Measurements from ENCODE around the gene AARSD1.
"Not testable (repeated sequence)": the region's sequence is repeated elsewhere in the genome, so short reads cannot be mapped to it uniquely, and the experiment has no call there.

Gene AARSD1

GRCh38 chr17:42980766-42981397 is 16.6 kb upstream of the AARSD1 start:
- DNase-seq (ENCODE audit: low read depth in 3 of 3), result peak in 2 of 3 donors; percentile 57 to 63

DNA sequence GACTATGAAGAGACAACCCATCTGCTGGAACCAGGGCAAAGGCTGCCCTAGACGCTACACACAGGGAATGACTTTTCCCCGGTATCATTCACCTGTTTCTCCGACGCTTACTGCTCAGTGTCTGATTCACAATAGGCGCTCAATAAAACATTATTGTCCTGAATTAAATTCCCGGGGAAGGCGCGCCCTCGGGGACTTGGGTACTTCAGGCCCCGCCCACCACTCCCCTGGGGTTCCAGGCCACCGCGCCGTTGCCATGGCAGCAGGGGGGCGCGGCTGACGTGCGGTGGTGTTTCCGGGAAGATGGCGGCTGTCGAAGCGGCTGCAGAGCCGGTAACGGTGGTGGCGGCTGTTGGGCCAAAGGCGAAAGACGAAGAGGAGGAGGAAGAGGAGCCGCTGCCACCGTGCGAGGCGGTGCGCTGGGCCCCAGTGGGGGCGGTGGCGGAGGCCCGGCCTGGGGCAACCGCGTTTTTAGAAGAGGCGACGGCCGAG is 16.1 kb upstream of the AARSD1 start, which contains the start of gene RUNDC1:
Gene RUNDC1 (plus strand): TSS at position 292 of the 492 bp plus-strand sequence. CDS start 12 bp downstream, at position 304.
- peak; percentile 84 to 93 (median 85) for DNase-seq (ENCODE audit: low read depth in 3 of 3)

GRCh38 chr17:42979511-42980273 is 15.4 kb upstream of the AARSD1 start, which contains the start of gene PTGES3L:
Gene PTGES3L, minus strand, starts transcription at chr17:42980080. Its CDS starts 27 bp downstream, at chr17:42980053.
- peak in 1 of 3 donors; percentile 10 for DNase-seq (ENCODE audit: low read depth in 3 of 3)

- DNase-seq (ENCODE audit: low read depth in 3 of 3), result not testable (repeated sequence)
Measured at GRCh38 chr17:42975701-42976100, 11.4 kb upstream of the AARSD1 start.

GRCh38 chr17:42975265-42975664 is 11.0 kb upstream of the AARSD1 start:
- no peak for DNase-seq (ENCODE audit: low read depth in 3 of 3)

DNA sequence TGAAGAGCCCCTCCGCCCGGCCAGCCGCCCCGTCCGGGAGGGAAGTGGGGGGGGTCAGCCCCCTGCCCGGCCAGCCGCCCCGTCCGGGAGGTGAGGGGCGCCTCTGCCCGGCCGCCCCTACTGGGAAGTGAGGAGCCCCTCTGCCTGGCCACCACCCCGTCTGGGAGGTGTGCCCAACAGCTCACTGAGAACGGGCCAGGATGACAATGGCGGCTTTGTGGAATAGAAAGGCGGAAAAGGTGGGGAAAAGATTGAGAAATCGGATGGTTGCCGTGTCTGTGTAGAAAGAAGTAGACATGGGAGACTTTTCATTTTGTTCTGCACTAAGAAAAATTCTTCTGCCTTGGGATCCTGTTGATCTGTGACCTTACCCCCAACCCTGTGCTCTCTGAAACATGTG is 9.1 kb upstream of the AARSD1 start:
- not testable (repeated sequence) for DNase-seq (ENCODE audit: low read depth in 3 of 3)

DNA sequence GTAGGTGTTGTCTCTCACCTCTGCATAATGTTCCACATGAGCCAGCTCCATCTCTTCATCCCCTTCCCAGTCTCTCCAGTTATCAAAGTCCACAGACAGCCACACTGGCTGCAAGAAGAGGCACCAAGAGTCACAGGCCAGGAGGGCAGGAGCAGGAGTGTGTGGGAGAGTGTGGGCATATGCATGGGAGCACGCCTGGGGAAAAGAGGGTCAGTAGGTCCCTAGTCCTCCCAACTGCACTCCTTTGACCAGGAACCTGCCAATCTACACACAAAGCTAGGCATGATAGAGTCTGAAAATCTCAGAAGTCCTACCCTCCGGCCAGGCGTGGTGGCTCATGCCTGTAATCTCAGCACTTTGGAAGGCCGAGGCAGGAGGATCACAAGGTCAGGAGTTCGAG is 7.3 kb upstream of the AARSD1 start:
- no peak for DNase-seq (ENCODE audit: low read depth in 3 of 3)

DNA sequence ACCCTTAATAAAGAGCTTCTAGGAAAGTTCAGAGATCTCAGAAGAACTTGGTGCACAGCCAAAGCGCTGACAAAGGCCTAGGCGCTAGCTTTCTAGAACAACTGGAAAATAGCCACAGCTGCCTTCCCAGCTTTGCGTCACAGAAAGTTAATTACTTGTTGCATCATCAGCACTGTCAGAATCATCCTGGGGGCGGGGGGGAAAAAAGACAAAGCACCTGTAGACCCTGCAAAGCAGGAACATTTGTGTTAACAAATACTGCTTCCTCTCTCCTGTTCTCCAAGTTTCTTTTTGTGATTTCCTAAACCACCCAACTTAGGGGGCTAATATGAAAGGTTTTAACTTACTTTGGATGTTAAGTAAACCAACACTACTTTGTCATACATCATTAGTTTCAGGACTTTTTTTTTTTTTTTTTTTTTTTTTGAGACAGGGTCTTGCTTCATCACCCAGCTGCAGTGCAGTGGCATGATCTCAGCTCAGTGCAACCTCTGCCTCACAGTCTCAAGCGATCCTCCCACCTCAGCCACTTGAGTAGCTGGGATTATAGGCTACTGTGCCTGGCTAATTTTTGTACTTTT is 4.8 kb upstream of the AARSD1 start:
- no peak for DNase-seq (ENCODE audit: low read depth in 3 of 3)

- no peak for DNase-seq (ENCODE audit: low read depth in 3 of 3)
Measured at GRCh38 chr17:42967925-42968324, 3.7 kb upstream of the AARSD1 start.

- DNase-seq (ENCODE audit: low read depth in 3 of 3), result no peak
Measured at GRCh38 chr17:42953669-42954068, 10.6 kb downstream of the AARSD1 start.

DNA sequence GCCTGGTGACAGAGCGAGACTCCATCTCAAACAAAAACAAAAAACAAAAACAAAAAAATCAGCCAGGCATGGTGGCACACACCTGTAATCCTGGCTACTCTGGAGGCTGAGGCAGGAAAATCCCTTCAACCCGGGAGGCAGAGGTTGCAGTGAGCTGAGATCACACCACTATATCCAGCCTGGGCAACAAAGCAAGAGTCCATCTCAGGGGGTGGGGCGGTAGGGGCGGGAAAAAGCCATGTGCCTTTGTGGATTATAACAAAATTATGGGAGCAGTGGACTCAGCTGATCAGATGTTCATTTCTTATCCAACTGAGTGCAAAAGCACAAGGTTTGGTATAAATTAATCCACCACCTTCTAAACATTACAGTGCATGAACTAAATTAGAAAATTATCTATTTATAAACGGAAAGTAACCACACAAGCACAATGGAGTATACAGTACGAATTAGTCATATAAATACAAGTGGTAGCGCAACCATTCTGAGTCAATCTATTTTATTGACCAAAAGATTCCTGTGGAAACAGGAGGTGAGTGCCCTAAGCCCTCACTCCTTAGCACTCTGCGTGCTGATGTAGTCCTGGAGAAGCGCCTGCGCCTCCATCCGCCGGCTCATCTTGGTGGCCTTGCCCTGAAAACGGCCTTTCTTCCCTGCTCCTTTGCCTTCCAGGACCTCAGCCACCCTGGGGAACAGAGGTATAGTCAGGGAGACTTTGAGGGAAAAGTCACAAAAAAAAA is 14.0 kb downstream of the AARSD1 start:
- no peak for DNase-seq (ENCODE audit: low read depth in 3 of 3)

DNA sequence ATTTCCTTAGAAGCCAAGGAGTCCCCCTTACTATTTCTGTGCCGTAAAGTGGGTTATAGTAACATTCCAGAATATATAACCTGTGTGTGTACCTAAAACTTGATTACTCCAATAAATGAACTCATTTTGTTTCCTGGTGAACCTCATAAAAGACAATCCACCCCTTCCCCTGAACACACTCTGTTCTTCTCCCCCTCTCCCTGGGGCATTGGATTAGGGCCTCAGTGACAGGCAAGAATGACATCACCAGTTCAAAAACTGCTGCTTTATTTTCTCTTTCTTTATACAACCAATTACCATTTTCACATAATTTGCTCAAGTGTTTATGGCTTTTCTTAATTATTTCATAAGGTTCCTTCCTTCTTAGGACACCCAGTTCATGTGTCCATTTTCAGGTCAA is 17.4 kb downstream of the AARSD1 start:
- DNase-seq (ENCODE audit: low read depth in 3 of 3), result no peak

DNA sequence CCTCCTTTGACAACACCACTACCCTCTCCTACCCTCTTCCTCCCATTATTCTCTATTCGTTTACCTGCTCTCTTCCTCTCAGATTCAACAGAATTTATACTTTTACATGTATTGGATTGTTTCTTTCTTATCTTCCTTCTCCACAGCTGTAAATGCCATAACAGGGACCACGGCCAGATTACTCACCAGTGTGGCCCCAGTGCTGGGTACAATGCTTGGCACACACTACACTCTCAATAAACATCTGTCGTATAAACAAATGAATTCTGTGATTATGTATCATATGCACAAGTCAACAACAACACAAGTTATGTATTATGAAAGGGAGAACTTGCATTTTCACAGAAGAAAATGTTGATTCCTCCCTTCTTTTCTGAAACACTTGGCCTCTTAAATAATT is 20.0 kb downstream of the AARSD1 start:
- DNase-seq (ENCODE audit: low read depth in 3 of 3), result no peak

- DNase-seq (ENCODE audit: low read depth in 3 of 3), result no peak
Measured at GRCh38 chr17:42937712-42938596, 26.3 kb downstream of the AARSD1 start.

- DNase-seq (ENCODE audit: low read depth in 3 of 3), result no peak
Measured at GRCh38 chr17:42929497-42929844, 34.8 kb downstream of the AARSD1 start.

GRCh38 chr17:42928714-42929496 is 35.3 kb downstream of the AARSD1 start:
- DNase-seq (ENCODE audit: low read depth in 3 of 3), result peak; percentile 7 to 29 (median 25)

- no peak for DNase-seq (ENCODE audit: low read depth in 3 of 3)
Measured at GRCh38 chr17:42924891-42925290, 39.4 kb downstream of the AARSD1 start.

GRCh38 chr17:42923472-42923871 is 40.8 kb downstream of the AARSD1 start:
- not testable (repeated sequence) for DNase-seq (ENCODE audit: low read depth in 3 of 3)

GRCh38 chr17:42922294-42922693 is 42.0 kb downstream of the AARSD1 start:
- no peak for DNase-seq (ENCODE audit: low read depth in 3 of 3)

GRCh38 chr17:42920922-42921321 is 43.3 kb downstream of the AARSD1 start:
- DNase-seq (ENCODE audit: low read depth in 3 of 3), result no peak
